ENCODE results near the gene NCF4.

Gene NCF4

DNA sequence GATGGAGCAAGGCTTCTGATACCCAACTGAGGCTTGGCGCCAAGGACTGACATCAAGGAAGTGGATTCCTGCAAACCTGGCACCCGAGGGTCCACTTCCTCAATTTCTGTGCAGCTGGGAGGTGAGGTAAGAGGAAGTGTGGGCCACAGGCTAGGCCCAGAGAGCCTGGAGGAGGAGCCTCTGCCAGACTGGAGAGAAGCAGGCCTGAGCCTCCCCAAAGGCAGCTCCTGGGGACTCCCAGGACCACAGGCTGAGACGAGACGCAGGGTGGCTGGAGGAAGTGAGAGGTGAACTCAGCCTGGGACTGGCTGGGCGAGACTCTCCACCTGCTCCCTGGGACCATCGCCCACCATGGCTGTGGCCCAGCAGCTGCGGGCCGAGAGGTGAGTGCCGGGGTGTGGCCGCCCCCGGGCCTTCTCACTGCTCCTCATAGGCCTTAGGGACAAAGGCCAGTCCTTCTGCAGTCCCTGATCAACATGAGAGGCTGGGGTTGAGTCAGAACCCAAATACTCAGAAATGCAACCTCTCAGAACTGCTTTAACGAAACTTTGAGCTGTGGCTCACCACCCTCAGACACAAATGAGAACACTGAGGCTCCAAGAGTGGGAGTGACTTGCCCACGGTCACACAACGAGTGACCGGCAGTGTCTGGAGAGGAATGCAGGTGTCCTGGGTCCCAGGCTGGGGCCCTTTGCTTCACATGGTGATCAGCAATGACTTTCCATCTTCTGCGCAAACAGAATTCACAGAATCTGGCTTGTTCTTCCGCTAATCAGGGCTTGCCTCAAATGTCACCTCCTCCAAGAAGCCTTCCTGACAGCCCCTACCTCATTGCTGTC lies at the start of gene NCF4:
TSS of gene NCF4 (plus strand) at position 186 of the 839 bp plus-strand sequence. CDS start at position 352, 166 bp downstream.
- no peaks in the 10 kb centered on the region for H3K36me3 ChIP-seq (ENCODE audit: control insufficient read depth in 2 of 2, insufficient read depth in 1 of 2, low read length in 2 of 2)
- 0 out of 2 replicates have a peak, but pooled peaks cover under 1% of the 10 kb centered on the region for H3K4me1 ChIP-seq (ENCODE audit: control insufficient read depth, insufficient read depth, low read length)
- H3K4me3 ChIP-seq (ENCODE audit: low read depth, low read length), result no peak within 1 kb of the TSS
- CTCF ChIA-PET, result interaction anchor here (0.6 to 6.3 kb wide), 10 partner anchors 8 to 314 kb away, joined by 3 to 161 read pairs (median 3); partner anchors contain the start of gene IFT27
- POLR2A ChIA-PET, result interaction anchor here (0.5 kb wide), 1 partner anchor 397 kb away, joined by 4 read pairs; no protein-coding TSS in a partner anchor
- H3K27ac ChIP-seq (ENCODE audit: extremely low read depth, low read depth, low read length), result no peak within 1 kb of the TSS
- H3K9me3 ChIP-seq (ENCODE audit: control insufficient read depth, insufficient read depth, low read depth, low read length), result no peaks in the 10 kb centered on the region
- TF ChIP-seq ZNF48 (tag by site-specific recombination; IDR thresholded peaks at IDR 0.05) (no peak), KLF8 (tag by site-specific recombination; IDR thresholded peaks at IDR 0.05) (no peak), ZNF501 (tag by site-specific recombination; IDR thresholded peaks at IDR 0.05) (no peak), ZNF223 (tag by site-specific recombination; IDR thresholded peaks at IDR 0.05) (no peak), PBX3 (CRISPR knock-in tag; IDR thresholded peaks at IDR 0.05) (no peak), ZFP3 (tag by site-specific recombination; IDR thresholded peaks at IDR 0.05; ENCODE audit: low read depth) (no peak), ZNF138 (tag by site-specific recombination; IDR thresholded peaks at IDR 0.05; ENCODE audit: borderline replicate concordance) (no peak), ZBTB8A (tag by site-specific recombination; IDR thresholded peaks at IDR 0.05) (no peak), ZNF2 (tag by site-specific recombination; IDR thresholded peaks at IDR 0.05) (no peak)

GRCh38 chr22:36811094-36811800 lies 49.6 kb upstream of the NCF4 start:
- peaks cover 2% of the 10 kb centered on the region for H3K4me1 ChIP-seq (ENCODE audit: control insufficient read depth, insufficient read depth, low read length)
- CTCF ChIA-PET, result interaction anchor here (1.0 to 2.6 kb wide), 3 partner anchors 42 to 167 kb away, joined by 3 to 15 read pairs (median 5); no protein-coding TSS in a partner anchor

More at GRCh38 chr22:36811094-36811800, 49.6 kb upstream of the NCF4 start:
- POLR2A ChIA-PET, result no interaction called here
- Histone ChIP-seq H3K27ac (ENCODE audit: extremely low read depth, low read depth, low read length) (no peak overlapping the region), H3K9me3 (ENCODE audit: control insufficient read depth, insufficient read depth, low read depth, low read length) (no peaks in the 10 kb centered on the region), H3K4me3 (ENCODE audit: low read depth, low read length) (no peak overlapping the region), H3K36me3 (ENCODE audit: control insufficient read depth in 2 of 2, insufficient read depth in 1 of 2, low read length in 2 of 2) (no peaks in the 10 kb centered on the region)
- TF ChIP-seq ZNF426 (tag by site-specific recombination; IDR thresholded peaks at IDR 0.05), result peak; percentile 45
- TF ChIP-seq ZNF623 (tag by site-specific recombination; IDR thresholded peaks at IDR 0.05), result peak; percentile 47
- 0 out of 2 replicates have a peak, but pooled peaks have one; percentile 30 for TF ChIP-seq ZNF433 (tag by site-specific recombination; IDR thresholded peaks at IDR 0.05; ENCODE audit: low read depth)
- 0 out of 2 replicates have a peak, but pooled peaks have one; percentile 23 for TF ChIP-seq SCRT2 (tag by site-specific recombination; IDR thresholded peaks at IDR 0.05)
- no peak for TF ChIP-seq ZNF529 (tag by site-specific recombination; IDR thresholded peaks at IDR 0.05; ENCODE audit: insufficient replicate concordance)
- TF ChIP-seq ZNF266 (tag by site-specific recombination; IDR thresholded peaks at IDR 0.05; ENCODE audit: low read depth), result peak; percentile 31; the same call in 1 of the 2 replicates
- no peak for TF ChIP-seq ZNF561 (tag by site-specific recombination; IDR thresholded peaks at IDR 0.05; ENCODE audit: borderline replicate concordance)
- TF ChIP-seq ZNF785 (tag by site-specific recombination; IDR thresholded peaks at IDR 0.05), result no peak
- 0 out of 2 replicates have a peak, but pooled peaks have one; percentile 43 for TF ChIP-seq ZNF404 (tag by site-specific recombination; IDR thresholded peaks at IDR 0.05)
- no peak for TF ChIP-seq ZNF645 (tag by site-specific recombination; IDR thresholded peaks at IDR 0.05)
- no peak for TF ChIP-seq ZNF660 (tag by site-specific recombination; IDR thresholded peaks at IDR 0.05)
- TF ChIP-seq, protein P1, sequence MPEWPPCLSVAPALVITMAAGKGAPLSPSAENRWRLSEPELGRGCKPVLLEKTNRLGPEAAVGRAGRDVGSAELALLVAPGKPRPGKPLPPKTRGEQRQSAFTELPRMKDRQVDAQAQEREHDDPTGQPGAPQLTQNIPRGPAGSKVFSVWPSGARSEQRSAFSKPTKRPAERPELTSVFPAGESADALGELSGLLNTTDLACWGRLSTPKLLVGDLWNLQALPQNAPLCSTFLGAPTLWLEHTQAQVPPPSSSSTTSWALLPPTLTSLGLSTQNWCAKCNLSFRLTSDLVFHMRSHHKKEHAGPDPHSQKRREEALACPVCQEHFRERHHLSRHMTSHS (tag by site-specific recombination; IDR thresholded peaks at IDR 0.05), result no peak
- TF ChIP-seq, protein P2, sequence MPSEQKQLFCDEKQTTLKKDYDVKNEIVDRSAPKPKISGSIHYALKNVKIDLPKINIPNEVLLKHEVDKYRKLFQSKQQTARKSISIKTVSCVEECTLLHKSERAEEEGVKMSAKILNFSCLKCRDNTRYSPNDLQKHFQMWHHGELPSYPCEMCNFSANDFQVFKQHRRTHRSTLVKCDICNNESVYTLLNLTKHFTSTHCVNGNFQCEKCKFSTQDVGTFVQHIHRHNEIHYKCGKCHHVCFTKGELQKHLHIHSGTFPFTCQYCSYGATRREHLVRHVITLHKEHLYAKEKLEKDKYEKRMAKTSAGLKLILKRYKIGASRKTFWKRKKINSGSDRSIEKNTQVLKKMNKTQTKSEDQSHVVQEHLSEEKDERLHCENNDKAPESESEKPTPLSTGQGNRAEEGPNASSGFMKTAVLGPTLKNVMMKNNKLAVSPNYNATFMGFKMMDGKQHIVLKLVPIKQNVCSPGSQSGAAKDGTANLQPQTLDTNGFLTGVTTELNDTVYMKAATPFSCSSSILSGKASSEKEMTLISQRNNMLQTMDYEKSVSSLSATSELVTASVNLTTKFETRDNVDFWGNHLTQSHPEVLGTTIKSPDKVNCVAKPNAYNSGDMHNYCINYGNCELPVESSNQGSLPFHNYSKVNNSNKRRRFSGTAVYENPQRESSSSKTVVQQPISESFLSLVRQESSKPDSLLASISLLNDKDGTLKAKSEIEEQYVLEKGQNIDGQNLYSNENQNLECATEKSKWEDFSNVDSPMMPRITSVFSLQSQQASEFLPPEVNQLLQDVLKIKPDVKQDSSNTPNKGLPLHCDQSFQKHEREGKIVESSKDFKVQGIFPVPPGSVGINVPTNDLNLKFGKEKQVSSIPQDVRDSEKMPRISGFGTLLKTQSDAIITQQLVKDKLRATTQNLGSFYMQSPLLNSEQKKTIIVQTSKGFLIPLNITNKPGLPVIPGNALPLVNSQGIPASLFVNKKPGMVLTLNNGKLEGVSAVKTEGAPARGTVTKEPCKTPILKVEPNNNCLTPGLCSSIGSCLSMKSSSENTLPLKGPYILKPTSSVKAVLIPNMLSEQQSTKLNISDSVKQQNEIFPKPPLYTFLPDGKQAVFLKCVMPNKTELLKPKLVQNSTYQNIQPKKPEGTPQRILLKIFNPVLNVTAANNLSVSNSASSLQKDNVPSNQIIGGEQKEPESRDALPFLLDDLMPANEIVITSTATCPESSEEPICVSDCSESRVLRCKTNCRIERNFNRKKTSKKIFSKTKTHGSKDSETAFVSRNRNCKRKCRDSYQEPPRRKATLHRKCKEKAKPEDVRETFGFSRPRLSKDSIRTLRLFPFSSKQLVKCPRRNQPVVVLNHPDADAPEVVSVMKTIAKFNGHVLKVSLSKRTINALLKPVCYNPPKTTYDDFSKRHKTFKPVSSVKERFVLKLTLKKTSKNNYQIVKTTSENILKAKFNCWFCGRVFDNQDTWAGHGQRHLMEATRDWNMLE (tag by site-specific recombination; conservative IDR thresholded peaks at IDR 0.05; ENCODE audit: low read depth), result peak; percentile 54; the same call in 1 of the 2 replicates
- peak; percentile 78 for TF ChIP-seq ZNF394 (tag by site-specific recombination; IDR thresholded peaks at IDR 0.05; ENCODE audit: borderline replicate concordance)
- TF ChIP-seq ZNF555 (tag by site-specific recombination; conservative IDR thresholded peaks at IDR 0.05), result peak; percentile 38; the same call in 1 of the 2 replicates
- TF ChIP-seq ZNF664 (tag by site-specific recombination; IDR thresholded peaks at IDR 0.05), result 0 out of 2 replicates have a peak, but pooled peaks have one; percentile 36

All from HEK293 (cell line).